Measurements from ENCODE around the gene GPD1L.
"Not testable (repeated sequence)": the region's sequence is repeated elsewhere in the genome, so short reads cannot be mapped to it uniquely, and the experiment has no call there.

- not testable (repeated sequence) for TF ChIP-seq CTCF (conservative IDR thresholded peaks at IDR 0.05 in 1 of 2, IDR thresholded peaks at IDR 0.05 in 1 of 2; ENCODE audit: extremely low read depth in 1 of 2, insufficient read depth in 1 of 2, low read depth in 1 of 2, low read length in 2 of 2); EZH2 (IDR thresholded peaks at IDR 0.05; ENCODE audit: borderline replicate concordance, low read length)
These were observed 8.3 kb downstream of the GPD1L start for GRCh38 chr3:32114546-32115386.

All from mammary epithelial cell (primary cell).